ENCODE measurements around the gene ACYP1. TPM values are rescaled to one million over a fixed set of nuclear protein-coding genes. Genes with fewer than 3 reads are reported as not detected.

The ACYP1 gene
- total RNA-seq, 2 donors from 2014 or later: 13.4 to 28.5 TPM

DNA sequence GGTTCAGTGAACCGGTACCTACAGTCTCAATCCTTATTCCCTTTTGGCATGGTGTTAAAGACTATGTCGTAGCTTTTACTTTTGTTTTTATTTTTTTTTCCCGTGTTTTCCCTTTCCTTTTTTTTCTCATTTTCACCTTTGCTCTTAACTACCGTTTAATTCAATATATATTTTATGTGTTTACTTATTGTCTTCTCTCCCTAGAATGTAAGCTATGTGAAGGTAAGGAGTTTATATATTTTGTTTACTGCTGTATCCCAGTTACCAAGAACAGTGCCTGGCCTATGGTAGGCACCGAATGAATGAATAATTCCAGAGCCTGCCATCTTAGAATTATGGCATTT lies 12.3 kb downstream of the ACYP1 start:
- Histone ChIP-seq H3K27me3 (no peaks in the 10 kb centered on the region), H3K36me3 (no peaks in the 10 kb centered on the region), H3K9me3 (no peaks in the 10 kb centered on the region), H3K4me1 (no peaks in the 10 kb centered on the region), H3K4me3 (peak overlapping the region; percentile 58), H3K9ac (ENCODE audit: low read depth in 2 of 2, low read length in 2 of 2) (peak overlapping the region in 1 of 2 donors; percentile 75), H3K27ac (peak overlapping the region; percentile 85)
- intact Hi-C loops (cut with DNase I): no loop called here
- TF ChIP-seq, protein P1, sequence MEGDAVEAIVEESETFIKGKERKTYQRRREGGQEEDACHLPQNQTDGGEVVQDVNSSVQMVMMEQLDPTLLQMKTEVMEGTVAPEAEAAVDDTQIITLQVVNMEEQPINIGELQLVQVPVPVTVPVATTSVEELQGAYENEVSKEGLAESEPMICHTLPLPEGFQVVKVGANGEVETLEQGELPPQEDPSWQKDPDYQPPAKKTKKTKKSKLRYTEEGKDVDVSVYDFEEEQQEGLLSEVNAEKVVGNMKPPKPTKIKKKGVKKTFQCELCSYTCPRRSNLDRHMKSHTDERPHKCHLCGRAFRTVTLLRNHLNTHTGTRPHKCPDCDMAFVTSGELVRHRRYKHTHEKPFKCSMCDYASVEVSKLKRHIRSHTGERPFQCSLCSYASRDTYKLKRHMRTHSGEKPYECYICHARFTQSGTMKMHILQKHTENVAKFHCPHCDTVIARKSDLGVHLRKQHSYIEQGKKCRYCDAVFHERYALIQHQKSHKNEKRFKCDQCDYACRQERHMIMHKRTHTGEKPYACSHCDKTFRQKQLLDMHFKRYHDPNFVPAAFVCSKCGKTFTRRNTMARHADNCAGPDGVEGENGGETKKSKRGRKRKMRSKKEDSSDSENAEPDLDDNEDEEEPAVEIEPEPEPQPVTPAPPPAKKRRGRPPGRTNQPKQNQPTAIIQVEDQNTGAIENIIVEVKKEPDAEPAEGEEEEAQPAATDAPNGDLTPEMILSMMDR (IDR thresholded peaks at IDR 0.05): no peak
- DNase-seq: no peak

DNA sequence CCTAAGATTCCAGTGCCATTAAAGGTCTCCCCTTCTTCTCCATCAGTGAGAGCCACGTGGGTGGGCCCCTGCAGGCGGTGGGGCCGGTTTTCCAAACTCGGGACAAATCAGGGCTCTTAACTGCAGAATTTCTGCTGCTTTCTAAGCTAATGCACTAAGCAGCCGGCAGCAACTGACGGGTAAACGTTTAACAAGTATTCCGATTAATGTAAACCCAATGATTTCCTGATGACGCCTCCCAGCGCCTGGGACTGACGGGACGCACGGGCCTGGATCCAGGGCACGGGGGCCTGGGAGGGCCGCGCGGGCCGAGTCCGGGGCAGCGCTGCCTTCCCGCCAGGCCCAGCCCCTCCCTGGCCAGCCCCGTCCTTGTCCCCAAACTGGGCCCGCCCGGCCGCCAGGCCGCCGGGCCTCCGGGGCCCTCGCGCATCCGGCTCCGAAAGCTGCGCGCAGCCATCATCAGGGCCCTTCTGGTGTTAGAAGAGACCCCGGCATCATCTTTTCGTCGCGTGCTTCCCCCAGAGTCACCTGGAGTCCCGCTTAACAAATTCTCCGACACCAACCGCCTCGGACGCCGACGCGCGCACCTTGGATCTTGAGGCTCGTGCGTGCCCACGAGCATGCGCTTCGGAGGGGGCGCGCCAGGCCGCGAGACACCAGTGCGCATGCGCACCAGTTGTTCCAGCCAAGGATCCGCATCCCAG lies 12.8 kb downstream of the ACYP1 start, which contains the start of gene MLH3:
Gene MLH3, minus strand, starts transcription at position 616 of the 704 bp plus-strand sequence. CDS start 1,812 bp downstream, outside the sequence.
- peak within 1 kb of the TSS; percentile 85 for H3K27ac ChIP-seq
- no peaks in the 10 kb centered on the region for H3K4me1 ChIP-seq
- peak within 1 kb of the TSS; percentile 75 for H3K9ac ChIP-seq (ENCODE audit: low read depth in 2 of 2, low read length in 2 of 2)
- no peaks in the 10 kb centered on the region for H3K36me3 ChIP-seq
- intact Hi-C loops (cut with DNase I): no loop called here
- DNase-seq: peak; percentile 90
- H3K9me3 ChIP-seq: no peaks in the 10 kb centered on the region
- peak within 1 kb of the TSS; percentile 58 for H3K4me3 ChIP-seq
- TF ChIP-seq, protein P1 (IDR thresholded peaks at IDR 0.05): no peak
- H3K27me3 ChIP-seq: no peaks in the 10 kb centered on the region

DNA sequence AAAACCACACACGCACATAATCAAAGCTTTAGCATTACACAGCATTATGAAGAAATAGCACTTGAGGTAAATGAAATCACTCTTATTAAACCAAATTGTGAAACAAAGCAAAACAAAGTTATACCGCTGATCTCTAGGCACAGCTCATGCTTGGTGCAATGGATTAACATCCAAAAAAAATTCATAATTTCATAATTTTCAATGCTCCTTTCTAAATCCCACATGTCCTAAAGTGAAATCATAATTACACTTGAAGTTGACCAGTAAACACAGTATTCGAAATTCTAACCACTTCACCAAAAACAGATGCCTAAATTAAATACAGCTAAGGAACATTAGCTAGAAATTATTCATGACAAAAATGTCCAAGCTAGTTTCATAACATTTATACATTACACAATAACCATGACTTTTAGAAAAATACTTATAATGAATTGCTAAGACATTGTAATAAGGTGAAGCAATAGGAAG lies 14.1 kb downstream of the ACYP1 start:
- TF ChIP-seq, protein P1 (IDR thresholded peaks at IDR 0.05): no peak
- H3K9ac ChIP-seq (ENCODE audit: low read depth in 2 of 2, low read length in 2 of 2): no peak overlapping the region
- H3K9me3 ChIP-seq: no peaks in the 10 kb centered on the region
- no peaks in the 10 kb centered on the region for H3K4me1 ChIP-seq
- no peak overlapping the region for H3K4me3 ChIP-seq
- no peak for DNase-seq
- no peak overlapping the region for H3K27ac ChIP-seq
- H3K36me3 ChIP-seq: no peaks in the 10 kb centered on the region
- intact Hi-C loops (cut with DNase I): no loop called here
- no peaks in the 10 kb centered on the region for H3K27me3 ChIP-seq

DNA sequence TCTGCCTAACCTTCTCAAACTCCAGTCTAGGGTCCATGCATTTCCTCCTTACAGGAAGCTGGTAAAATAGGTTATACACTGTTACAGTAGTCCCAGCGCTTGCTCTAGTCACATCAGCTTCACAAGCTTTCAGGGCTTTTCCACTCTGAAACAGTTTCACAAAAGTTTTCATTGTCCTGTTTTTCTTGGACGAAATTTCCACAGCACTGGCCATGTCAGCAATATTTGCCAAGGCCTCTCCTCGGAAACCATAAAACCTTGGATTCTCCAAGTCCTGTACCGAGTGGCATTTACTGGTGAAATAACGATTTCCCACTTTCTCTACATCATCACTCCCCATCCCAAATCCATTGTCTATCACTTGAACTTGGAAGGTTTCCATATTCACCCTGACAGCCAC lies 14.7 kb downstream of the ACYP1 start:
- no peaks in the 10 kb centered on the region for H3K27me3 ChIP-seq
- no peaks in the 10 kb centered on the region for H3K36me3 ChIP-seq
- intact Hi-C loops (cut with DNase I): no loop called here
- TF ChIP-seq, protein P1 (IDR thresholded peaks at IDR 0.05): no peak
- DNase-seq: no peak
- no peak overlapping the region for H3K27ac ChIP-seq
- H3K9ac ChIP-seq (ENCODE audit: low read depth in 2 of 2, low read length in 2 of 2): no peak overlapping the region
- no peak overlapping the region for H3K4me3 ChIP-seq
- H3K4me1 ChIP-seq: no peaks in the 10 kb centered on the region
- no peaks in the 10 kb centered on the region for H3K9me3 ChIP-seq

DNA sequence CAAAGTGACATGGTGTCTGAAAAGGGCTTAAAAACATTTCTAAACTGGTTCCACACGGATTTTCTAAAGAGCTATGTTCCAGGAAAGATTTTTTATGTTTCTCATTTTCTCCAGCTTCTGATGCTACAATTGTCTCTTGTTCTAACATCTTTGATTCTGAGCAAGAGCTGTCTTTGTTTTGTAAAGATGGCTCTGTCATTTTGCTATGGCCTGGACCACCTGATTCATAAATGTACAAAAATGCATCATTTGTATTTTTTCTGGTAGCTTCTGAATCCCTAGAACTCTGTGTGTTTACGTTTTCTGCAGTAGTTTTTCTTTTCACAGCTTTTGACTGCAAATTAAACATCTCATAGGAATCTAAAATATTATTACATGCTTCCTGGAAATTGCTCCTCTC lies 15.7 kb downstream of the ACYP1 start:
- no peak for DNase-seq
- Histone ChIP-seq H3K36me3 (no peaks in the 10 kb centered on the region), H3K27me3 (no peaks in the 10 kb centered on the region), H3K4me1 (no peaks in the 10 kb centered on the region), H3K9me3 (no peaks in the 10 kb centered on the region), H3K27ac (no peak overlapping the region), H3K4me3 (no peak overlapping the region), H3K9ac (ENCODE audit: low read depth in 2 of 2, low read length in 2 of 2) (no peak overlapping the region)
- intact Hi-C loops (cut with DNase I): no loop called here
- TF ChIP-seq, protein P1 (IDR thresholded peaks at IDR 0.05): no peak
